NCI-H82 treated with DMSO at 0.1 percent for 48 hours (cell line): Measurements from ENCODE around the gene CPNE8.

Experiments
- DNase-seq: peaks from one replicate; lab custom pipeline; 2025; ENCODE audit not compliant: unreplicated experiment; lab: John Stamatoyannopoulos, UW

Gene CPNE8

DNA sequence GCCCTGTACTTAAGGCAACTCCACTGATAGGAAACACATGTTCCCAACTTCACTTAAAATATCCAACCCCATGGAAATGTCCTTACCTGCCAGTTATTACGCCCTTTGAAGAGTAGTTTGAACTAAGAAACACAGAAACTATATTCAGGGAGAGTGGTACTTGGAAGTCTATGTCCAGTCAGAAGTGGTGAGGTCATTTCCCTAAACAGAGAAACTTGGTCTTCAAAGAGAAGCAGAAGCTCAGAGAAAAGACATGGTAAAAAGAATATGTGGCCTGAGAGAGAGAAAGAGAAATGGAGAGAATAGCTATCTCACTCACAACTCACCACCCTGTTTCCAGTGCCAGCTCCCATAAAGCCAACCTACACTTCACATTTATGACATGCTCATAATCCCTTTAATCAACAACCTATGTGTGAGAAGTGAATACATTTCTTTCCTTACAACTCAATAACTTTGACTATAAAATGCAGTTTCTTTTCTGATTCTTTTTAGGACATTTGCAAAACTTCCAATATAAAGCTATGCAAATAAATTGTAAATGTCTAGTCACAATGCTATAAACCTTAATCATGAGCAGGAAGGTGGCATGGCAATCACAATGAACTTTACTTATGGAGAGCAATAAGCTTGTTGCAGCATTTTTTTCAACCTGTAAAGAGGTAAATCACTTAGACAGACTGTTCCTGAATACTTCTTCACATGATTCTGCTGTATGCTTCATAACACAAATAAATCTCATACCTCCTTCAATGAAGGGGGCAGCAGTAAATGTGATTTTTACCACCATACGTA, 67.1 kb downstream of the CPNE8 start:
- DNase-seq: no peak

DNA sequence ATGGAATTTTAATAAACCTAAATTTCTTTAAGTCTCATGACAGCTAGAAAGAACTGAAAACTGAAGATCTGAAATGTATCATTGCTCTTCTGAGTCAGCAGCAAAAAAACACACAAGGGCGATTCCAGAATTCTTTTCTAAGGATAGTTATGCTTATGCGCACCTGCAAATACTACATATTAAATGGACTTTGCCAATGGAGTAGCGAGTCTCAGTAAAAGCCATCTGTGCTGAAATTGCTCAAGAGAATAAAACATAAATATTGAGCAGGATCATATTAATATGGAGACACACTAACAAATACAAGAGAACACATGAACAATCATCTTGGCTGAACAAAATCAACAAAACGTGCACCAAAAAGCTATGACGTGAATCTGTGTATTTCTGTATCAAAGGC, 73.7 kb downstream of the CPNE8 start:
- no peak for DNase-seq

GRCh38 chr12:38825006-38825405, 80.4 kb downstream of the CPNE8 start:
- DNase-seq: no peak

DNA sequence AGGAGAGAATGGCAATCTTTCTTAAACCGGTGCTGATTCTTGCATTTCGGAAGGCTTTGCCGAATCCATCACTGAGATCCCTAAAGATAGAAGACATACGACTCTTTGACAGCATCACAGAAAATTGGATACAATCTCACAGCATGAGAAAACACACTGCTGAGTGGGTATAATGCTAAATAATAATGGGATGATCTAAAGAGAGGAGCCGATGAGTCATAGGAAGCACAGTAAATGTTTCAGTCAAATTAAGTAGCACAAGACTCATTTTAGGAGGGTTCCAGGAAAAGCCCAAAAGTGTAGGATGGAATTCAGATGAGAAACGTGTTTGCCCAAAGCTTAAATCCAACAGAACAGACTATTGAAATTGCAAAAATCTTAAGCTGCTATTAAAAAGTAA, 81.7 kb downstream of the CPNE8 start:
- no peak for DNase-seq

DNA sequence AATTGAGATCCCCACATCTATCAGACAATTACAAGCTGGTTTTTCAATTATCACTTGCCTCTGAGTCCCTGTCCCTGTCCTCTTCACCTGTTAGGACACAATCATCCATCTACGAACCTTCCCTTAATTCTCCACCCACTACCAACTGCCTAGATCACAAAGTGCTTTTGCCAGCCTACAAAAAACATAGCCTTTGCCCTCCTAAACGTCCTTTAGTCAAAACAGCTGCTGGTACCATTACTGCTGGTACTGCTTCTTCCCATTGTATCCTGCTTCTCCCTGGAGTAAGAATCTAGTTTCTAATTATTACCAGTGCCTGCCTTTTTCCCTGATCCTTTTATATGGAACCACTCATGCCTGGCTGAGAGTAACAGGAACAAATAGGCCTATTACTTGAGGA, 82.1 kb downstream of the CPNE8 start:
- DNase-seq: no peak

- no peak for DNase-seq
These were observed 87.4 kb downstream of the CPNE8 start for GRCh38 chr12:38817942-38818341.

GRCh38 chr12:38813923-38814322, 91.5 kb downstream of the CPNE8 start:
- DNase-seq: no peak

DNA sequence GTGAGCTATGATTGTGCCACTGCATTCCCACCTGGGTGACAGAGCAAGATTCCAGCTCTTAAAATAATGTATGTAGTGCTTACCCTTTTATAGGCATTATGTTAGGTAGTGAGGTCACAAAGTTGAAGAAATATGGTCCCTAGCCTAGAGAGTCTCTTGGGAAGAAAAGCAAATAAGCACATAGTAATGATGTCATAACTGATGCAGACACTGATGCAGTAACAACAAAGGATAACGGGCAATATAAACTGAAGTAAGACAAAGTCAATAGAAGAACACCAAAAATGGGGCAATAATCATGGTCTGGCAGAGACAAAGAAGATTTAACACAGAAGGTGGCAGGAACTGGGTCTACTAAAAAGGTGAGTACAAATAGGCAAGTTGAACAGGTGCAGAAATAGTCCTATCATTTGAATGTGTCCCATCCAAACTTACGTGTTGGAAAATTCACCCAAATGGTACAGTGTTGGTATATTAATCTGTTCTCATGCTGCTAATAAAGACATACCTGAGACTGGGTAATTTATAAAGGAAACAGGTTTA, 93.5 kb downstream of the CPNE8 start:
- DNase-seq: no peak

GRCh38 chr12:38809832-38810231, 95.6 kb downstream of the CPNE8 start:
- DNase-seq: no peak

- DNase-seq: no peak
These were observed 117.3 kb downstream of the CPNE8 start for GRCh38 chr12:38788106-38788505.

DNA sequence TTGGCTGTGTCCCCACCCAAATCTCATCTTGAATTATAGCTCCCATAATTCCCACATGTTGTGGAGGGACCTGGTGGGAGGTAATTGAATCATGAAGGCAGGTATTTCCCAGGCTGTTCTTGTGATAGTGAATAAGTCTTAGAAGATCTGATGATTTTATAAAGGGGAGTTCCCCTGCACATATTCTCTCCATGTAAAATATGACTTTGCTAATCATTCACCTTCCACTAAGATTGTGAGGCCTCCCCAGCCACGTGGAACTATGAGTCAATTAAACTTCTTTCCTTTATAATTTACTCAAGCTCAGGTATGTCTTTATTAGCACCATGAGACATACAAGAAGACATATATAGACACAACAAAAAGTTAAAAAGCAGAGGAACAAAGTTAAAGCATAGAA, 120.0 kb downstream of the CPNE8 start:
- DNase-seq: no peak

GRCh38 chr12:38783304-38783703, 122.1 kb downstream of the CPNE8 start:
- no peak for DNase-seq

GRCh38 chr12:38782359-38782758, 123.0 kb downstream of the CPNE8 start:
- DNase-seq: no peak

GRCh38 chr12:38776647-38777046, 128.7 kb downstream of the CPNE8 start:
- DNase-seq: no peak

DNA sequence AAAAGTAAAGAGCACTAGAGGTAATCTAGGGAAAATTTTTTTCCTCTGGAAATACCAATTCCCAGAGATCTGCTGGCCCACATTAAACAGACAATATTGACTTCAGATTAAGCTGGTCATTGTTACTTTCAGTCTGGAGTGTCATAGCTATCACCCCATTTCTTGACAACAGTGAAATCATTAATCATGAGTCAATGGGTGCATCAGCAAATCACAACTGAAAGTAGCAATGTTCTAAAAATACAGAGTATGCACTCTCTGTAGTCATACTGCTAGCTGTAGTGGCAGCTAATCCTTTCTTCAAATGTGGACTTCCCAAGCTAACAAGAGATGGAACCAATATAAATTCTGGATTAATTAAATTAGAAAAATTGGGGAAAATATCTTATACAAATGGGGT, 129.9 kb downstream of the CPNE8 start:
- DNase-seq: no peak

DNA sequence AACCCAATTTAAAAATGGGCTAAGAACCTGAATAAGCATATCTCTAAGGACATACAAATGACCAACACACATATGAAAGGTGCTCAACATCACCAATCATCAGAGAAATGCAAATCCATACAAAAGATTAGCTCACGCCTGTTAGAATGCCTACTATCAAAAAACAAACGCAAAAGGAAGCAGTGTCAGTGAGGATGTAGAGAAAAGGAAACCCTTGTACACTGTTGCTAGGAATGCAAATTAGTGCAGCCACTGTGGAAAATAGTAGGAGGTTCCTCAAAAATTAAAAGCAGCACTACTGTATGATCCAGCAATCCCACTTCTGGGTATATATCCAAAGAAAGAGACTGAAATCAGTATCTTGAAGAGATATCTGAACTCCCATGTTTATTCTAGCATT, 133.0 kb downstream of the CPNE8 start:
- no peak for DNase-seq

DNA sequence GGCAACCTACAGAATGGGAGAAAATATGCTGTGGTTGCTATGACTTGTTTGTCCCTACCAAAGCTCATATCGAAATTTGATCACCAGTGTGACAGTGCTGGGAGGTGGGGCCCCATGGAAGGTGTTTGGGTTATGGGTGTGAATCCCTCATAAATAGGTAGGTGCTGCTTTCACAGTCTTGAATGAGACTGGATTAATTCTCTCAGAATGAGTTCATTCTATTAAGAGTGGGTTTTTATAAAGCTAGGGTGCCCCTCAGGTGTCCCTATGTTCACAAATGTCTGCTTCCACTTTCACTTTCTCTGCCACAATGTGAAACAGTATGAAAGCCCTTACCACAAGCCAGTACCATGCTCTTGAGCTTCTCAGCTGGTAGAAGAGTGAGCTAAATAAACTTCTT, 133.5 kb downstream of the CPNE8 start:
- no peak for DNase-seq

- no peak for DNase-seq
These were observed 143.6 kb downstream of the CPNE8 start for GRCh38 chr12:38761636-38762342.

DNA sequence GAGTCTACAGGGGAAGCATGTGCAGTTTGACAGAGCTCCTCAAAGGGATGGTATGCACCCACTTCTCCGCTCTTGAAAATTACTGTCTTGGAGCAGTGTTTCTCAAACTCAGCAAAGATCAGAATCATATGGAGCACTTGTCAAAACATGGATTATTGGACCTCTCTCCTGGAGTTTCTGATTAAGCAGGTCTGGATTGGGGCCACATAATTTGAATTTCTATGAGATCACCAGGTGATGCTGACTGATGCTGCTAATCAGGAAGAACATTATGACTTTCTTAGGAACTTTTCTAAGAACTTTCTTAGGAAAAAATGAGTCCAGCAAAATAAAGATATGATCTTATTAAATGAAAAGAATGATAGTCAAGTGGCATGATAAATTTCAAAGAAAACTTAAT, 144.3 kb downstream of the CPNE8 start:
- no peak for DNase-seq

DNA sequence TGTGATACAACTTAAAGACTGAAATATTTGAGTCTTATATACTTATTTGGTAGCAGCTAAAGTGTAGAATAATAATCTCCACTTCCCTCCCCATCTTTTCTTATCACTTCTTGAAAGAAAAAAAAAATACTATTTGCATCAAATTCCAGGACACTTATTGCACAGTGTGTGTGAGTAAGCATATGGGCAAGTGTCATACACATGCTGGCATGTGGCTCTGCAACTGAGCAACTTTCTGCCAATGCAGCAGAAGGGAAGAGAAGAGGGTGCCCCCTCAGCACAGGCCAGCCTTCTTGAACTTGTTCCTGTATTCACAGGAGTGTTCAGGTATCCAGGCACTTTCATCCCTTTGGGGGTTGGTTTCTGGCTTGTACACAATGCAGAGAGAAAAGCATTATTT, 145.8 kb downstream of the CPNE8 start:
- DNase-seq: no peak

- DNase-seq: no peak
These were observed 158.6 kb downstream of the CPNE8 start for GRCh38 chr12:38746744-38747143.

DNA sequence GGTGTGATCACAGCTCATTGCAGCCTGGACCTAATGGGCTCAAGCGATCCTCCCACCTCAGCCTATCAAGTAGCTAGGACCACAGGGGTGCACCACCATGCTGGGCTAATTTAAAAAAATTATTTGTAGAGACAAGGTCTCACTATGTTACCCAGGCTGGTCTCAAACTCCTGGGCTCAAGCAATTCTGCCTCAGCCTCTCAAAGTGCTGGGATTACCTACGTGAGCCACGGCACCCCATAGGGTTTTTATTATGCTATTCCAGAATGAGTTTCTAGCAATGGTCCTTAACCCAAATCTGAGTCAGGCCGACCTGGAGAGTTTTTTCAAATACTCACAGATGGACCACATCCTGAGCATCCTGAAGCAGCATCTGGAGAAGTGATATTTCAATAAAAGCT, 159.8 kb downstream of the CPNE8 start:
- no peak for DNase-seq
